ENCODE results near the gene C3orf18. TPM values are rescaled to one million over a fixed set of nuclear protein-coding genes. Genes with fewer than 3 reads are reported as not detected.

The C3orf18 gene
- total and polyA plus RNA-seq, 10 of the 15 experiments (the other 5 are each of a cell fraction or from before 2014, with no cell fraction given) = 0.06 to 3.2 (median 0.66) TPM

DNA sequence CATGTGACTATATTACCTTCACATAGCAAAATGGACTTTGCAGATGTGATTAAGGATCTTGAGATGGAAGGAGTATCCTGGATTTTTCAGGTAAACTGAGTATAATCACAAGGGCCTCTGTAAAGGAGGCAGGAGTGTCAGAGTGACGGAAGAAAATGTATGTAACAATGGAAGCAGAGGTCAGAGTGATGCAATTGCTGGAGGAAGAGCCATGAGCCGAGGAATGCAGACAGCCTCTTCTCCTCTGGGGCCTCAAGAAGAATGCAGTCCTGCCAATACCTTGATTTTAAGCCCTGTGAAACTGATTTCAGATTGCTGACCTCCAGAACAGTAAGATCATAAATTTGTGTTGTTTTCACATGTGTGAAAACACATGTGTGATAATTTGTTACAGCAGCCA lies 16.8 kb upstream of the C3orf18 start:
- Histone ChIP-seq H3K4me1 (ENCODE audit: control insufficient read depth, insufficient read depth, low read length) (peaks cover 16% of the 10 kb centered on the region), H3K4me2 (ENCODE audit: control insufficient read depth, insufficient read depth) (no peak overlapping the region), H3K27ac (ENCODE audit: control insufficient read depth, insufficient read depth) (no peak overlapping the region), H3K9ac (ENCODE audit: control insufficient read depth, insufficient read depth, low read length) (no peak overlapping the region), H3K9me3 (replicated peaks; ENCODE audit: control insufficient read depth, insufficient read depth, low read length) (no peaks in the 10 kb centered on the region), H3K27me3 (replicated peaks in 1 of 2; ENCODE audit: control insufficient read depth in 2 of 2, insufficient read depth in 2 of 2, low read length in 1 of 2) (no peaks in the 10 kb centered on the region), H4K20me1 (ENCODE audit: control insufficient read depth, insufficient read depth) (no peaks in the 10 kb centered on the region), H3K36me3 (ENCODE audit: control insufficient read depth in 2 of 2, insufficient read depth in 2 of 2, low read length in 1 of 2) (no peaks in the 10 kb centered on the region), H2AFZ (ENCODE audit: control insufficient read depth, low read depth, low read length) (no peak overlapping the region), H3K79me2 (ENCODE audit: control insufficient read depth, insufficient read depth, low read length) (no peaks in the 10 kb centered on the region), H3K4me3 (no peak overlapping the region)
- POLR2A ChIA-PET = no interaction called here
- intact Hi-C loops (cut with micrococcal nuclease; ENCODE audit: unreplicated experiment) (no loop called here), in situ Hi-C loops (cut with MboI) (no loop called here)
- RAD21 ChIA-PET (ENCODE audit: unreplicated experiment) = no interaction called here
- FAIRE-seq (no peak), DNase-seq (ENCODE audit: low read depth, low spot score) (no peak), ATAC-seq (no peak)
- SMC1A ChIA-PET (ENCODE audit: uncharacterized antibody, unreplicated experiment) = no interaction called here
- BruUV-seq (replicated peaks) = no TSS peak
- 100% methylated on average over 2 of the region's 2 CpGs for WGBS (ENCODE audit: insufficient coverage, insufficient replicate concordance, low lambda C conversion rate, missing lambda C conversion rate)
- CTCF ChIA-PET = no interaction called here
- no peak for TF ChIP-seq HDAC2 (IDR thresholded peaks at IDR 0.05)
- TF ChIP-seq EGR1 (IDR thresholded peaks at IDR 0.05; ENCODE audit: borderline replicate concordance in 1 of 2, low read depth in 2 of 2, low read length in 2 of 2) = no peak
- no peak for TF ChIP-seq POLR2AphosphoS2 (IDR thresholded peaks at IDR 0.05; ENCODE audit: low read depth, low read length)
- TF ChIP-seq SRF (IDR thresholded peaks at IDR 0.05; ENCODE audit: low read depth in 2 of 2, low read length in 2 of 2) = no peak
- no peak for TF ChIP-seq KAT2A (conservative IDR thresholded peaks at IDR 0.05; ENCODE audit: control insufficient read depth, low read depth, low read length)
- TF ChIP-seq, protein P1, sequence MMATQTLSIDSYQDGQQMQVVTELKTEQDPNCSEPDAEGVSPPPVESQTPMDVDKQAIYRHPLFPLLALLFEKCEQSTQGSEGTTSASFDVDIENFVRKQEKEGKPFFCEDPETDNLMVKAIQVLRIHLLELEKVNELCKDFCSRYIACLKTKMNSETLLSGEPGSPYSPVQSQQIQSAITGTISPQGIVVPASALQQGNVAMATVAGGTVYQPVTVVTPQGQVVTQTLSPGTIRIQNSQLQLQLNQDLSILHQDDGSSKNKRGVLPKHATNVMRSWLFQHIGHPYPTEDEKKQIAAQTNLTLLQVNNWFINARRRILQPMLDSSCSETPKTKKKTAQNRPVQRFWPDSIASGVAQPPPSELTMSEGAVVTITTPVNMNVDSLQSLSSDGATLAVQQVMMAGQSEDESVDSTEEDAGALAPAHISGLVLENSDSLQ (IDR thresholded peaks at IDR 0.05) = no peak
- no peak for TF ChIP-seq EED (IDR thresholded peaks at IDR 0.05; ENCODE audit: low read depth)
- TF ChIP-seq CHD1 (IDR thresholded peaks at IDR 0.05; ENCODE audit: low read depth, low read length) = no peak
- TF ChIP-seq CEBPB (IDR thresholded peaks at IDR 0.05; ENCODE audit: borderline replicate concordance in 1 of 2, low read depth in 2 of 2, low read length in 2 of 2) = no peak
- TF ChIP-seq RFX5 (IDR thresholded peaks at IDR 0.05; ENCODE audit: low read depth, low read length) = no peak
- no peak for TF ChIP-seq IRF3 (IDR thresholded peaks at IDR 0.05)
- no peak for TF ChIP-seq BMI1 (IDR thresholded peaks at IDR 0.05; ENCODE audit: borderline replicate concordance)
- no peak for TF ChIP-seq ZNF384 (IDR thresholded peaks at IDR 0.05; ENCODE audit: borderline replicate concordance, low read depth, low read length)
- no peak for TF ChIP-seq STAT3 (IDR thresholded peaks at IDR 0.05; ENCODE audit: low read depth, low read length)
- TF ChIP-seq ZNF274 (IDR thresholded peaks at IDR 0.05; ENCODE audit: insufficient read depth, insufficient read length) = no peak
- TF ChIP-seq, protein P2, sequence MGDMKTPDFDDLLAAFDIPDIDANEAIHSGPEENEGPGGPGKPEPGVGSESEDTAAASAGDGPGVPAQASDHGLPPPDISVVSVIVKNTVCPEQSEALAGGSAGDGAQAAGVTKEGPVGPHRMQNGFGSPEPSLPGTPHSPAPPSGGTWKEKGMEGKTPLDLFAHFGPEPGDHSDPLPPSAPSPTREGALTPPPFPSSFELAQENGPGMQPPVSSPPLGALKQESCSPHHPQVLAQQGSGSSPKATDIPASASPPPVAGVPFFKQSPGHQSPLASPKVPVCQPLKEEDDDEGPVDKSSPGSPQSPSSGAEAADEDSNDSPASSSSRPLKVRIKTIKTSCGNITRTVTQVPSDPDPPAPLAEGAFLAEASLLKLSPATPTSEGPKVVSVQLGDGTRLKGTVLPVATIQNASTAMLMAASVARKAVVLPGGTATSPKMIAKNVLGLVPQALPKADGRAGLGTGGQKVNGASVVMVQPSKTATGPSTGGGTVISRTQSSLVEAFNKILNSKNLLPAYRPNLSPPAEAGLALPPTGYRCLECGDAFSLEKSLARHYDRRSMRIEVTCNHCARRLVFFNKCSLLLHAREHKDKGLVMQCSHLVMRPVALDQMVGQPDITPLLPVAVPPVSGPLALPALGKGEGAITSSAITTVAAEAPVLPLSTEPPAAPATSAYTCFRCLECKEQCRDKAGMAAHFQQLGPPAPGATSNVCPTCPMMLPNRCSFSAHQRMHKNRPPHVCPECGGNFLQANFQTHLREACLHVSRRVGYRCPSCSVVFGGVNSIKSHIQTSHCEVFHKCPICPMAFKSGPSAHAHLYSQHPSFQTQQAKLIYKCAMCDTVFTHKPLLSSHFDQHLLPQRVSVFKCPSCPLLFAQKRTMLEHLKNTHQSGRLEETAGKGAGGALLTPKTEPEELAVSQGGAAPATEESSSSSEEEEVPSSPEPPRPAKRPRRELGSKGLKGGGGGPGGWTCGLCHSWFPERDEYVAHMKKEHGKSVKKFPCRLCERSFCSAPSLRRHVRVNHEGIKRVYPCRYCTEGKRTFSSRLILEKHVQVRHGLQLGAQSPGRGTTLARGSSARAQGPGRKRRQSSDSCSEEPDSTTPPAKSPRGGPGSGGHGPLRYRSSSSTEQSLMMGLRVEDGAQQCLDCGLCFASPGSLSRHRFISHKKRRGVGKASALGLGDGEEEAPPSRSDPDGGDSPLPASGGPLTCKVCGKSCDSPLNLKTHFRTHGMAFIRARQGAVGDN (IDR thresholded peaks at IDR 0.05) = no peak
- no peak for TF ChIP-seq CHD4 (IDR thresholded peaks at IDR 0.05)
- TF ChIP-seq, protein P3, sequence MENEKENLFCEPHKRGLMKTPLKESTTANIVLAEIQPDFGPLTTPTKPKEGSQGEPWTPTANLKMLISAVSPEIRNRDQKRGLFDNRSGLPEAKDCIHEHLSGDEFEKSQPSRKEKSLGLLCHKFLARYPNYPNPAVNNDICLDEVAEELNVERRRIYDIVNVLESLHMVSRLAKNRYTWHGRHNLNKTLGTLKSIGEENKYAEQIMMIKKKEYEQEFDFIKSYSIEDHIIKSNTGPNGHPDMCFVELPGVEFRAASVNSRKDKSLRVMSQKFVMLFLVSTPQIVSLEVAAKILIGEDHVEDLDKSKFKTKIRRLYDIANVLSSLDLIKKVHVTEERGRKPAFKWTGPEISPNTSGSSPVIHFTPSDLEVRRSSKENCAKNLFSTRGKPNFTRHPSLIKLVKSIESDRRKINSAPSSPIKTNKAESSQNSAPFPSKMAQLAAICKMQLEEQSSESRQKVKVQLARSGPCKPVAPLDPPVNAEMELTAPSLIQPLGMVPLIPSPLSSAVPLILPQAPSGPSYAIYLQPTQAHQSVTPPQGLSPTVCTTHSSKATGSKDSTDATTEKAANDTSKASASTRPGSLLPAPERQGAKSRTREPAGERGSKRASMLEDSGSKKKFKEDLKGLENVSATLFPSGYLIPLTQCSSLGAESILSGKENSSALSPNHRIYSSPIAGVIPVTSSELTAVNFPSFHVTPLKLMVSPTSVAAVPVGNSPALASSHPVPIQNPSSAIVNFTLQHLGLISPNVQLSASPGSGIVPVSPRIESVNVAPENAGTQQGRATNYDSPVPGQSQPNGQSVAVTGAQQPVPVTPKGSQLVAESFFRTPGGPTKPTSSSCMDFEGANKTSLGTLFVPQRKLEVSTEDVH (IDR thresholded peaks at IDR 0.05; ENCODE audit: low read depth, partially characterized antibody) = no peak
